HFFc6 (cell line): ENCODE results near the gene MDFI. TPM values are rescaled to one million over a fixed set of nuclear protein-coding genes. Genes with fewer than 3 reads are reported as not detected.

Experiments
- DNase-seq: peaks from one replicate; pipeline ENCODE4 v3.0.0-alpha.2; 2018
- H3K27ac Mint-ChIP-seq: 2 replicates; pipeline ENCODE4 v1.8.0; 2020; ENCODE audit warnings: mild to moderate bottlenecking, mixed read lengths
- H3K27me3 Mint-ChIP-seq: 2 replicates; pipeline ENCODE4 v1.8.0; 2021; ENCODE audit warnings: mild to moderate bottlenecking, moderate library complexity, mixed read lengths; ENCODE audit not compliant: insufficient read depth
- H3K36me3 Mint-ChIP-seq: 2 replicates; pipeline ENCODE4 v1.8.0; 2021; ENCODE audit warnings: low read depth, mixed read lengths
- H3K4me1 Mint-ChIP-seq: 2 replicates; pipeline ENCODE4 v1.8.0; 2020; ENCODE audit warnings: low read depth, mixed read lengths
- H3K4me3 Mint-ChIP-seq: 2 replicates; pipeline ENCODE4 v1.8.0; 2020; ENCODE audit warnings: mild to moderate bottlenecking, moderate library complexity, mixed read lengths
- H3K9me3 Mint-ChIP-seq: 2 replicates; pipeline ENCODE4 v1.8.0; 2020; ENCODE audit warnings: mild to moderate bottlenecking, mixed read lengths
- CTCF ChIP-seq: fragments of 200-600 bp; sonication (generic); IDR thresholded peaks from 2 replicates; pipeline ENCODE4 v1.5.0; 2021; ENCODE audit warnings: antibody characterized with exemption, mild to moderate bottlenecking
- total RNA-seq, 6 experiments: library from RNA; stranded (reverse); fragmentation: NEBNext Ultra II Directional; extraction: Animal tissue kit (Norgen Biotek cat#: 25700); gene quantifications; 2 replicates in 1 of 6; 3 replicates in 5 of 6; pipeline ENCODE4 v1.2.3, GENCODE V29; 2021

The MDFI gene
- total RNA-seq, 6 experiments from 2014 or later = 0.38 to 0.96 TPM; not detected in 4

DNA sequence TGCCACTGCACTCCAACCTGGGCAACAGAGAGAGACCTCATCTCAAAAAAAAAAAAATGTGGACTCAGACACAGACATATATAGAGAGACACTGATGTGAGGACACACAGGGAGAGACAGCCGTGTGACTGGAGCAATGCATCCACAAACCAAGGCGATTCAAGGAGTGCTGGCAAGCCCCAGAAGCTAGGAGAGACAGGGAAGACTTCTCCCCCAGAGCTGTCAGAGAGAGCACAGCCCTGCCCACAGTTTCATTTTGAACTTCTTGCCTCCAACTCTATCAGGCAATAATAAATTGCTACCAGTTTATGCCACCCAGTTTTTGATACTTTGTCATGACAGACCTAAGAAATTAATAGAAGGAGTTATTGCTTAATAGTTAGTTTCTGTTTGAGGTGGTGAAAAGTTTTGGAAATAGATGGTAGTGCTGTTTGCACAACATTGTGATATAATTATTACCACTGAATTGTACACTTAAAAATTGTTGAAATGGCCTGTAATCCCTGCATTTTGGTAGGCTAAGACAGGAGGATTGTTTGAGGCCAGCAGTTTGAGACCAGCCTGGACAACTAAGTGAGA lies 5.1 kb upstream of the MDFI start:
- DNase-seq = no peak
- Mint-ChIP-seq H3K36me3 (no peaks in the 10 kb centered on the region), H3K4me3 (no peak overlapping the region), H3K4me1 (peaks cover 9% of the 10 kb centered on the region), H3K9me3 (no peaks in the 10 kb centered on the region), H3K27me3 (peaks cover 57% of the 10 kb centered on the region), H3K27ac (no peak overlapping the region)
- TF ChIP-seq CTCF = no peak

DNA sequence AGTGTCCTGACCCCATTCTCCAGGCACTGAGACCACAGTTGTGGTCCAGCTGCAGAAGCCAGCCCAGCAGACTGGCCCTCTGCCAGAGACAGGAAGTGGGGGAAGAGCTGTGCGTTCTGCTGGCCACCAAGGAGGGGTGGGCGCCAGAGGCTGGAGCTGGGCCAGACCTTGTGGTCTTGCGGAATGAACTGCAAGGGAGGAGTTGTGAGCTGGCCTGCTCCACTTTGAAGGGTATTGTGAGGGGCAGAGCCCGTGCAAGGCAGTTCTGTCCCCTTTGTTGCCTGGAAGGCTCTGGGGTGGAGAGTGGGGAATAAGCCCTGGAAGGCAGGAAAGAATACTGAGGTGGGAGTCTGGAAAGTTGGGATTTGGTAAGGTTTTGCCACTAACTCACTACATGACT lies 3.6 kb upstream of the MDFI start:
- H3K27me3 Mint-ChIP-seq = peaks cover 58% of the 10 kb centered on the region
- H3K4me3 Mint-ChIP-seq = no peak overlapping the region
- DNase-seq = no peak
- H3K4me1 Mint-ChIP-seq = peaks cover 9% of the 10 kb centered on the region
- H3K9me3 Mint-ChIP-seq = no peaks in the 10 kb centered on the region
- H3K27ac Mint-ChIP-seq = no peak overlapping the region
- H3K36me3 Mint-ChIP-seq = no peaks in the 10 kb centered on the region
- TF ChIP-seq CTCF = no peak

GRCh38 chr6:41635365-41635764 lies 2.9 kb upstream of the MDFI start:
- DNase-seq = no peak
- H3K27me3 Mint-ChIP-seq = peaks cover 63% of the 10 kb centered on the region
- H3K36me3 Mint-ChIP-seq = no peaks in the 10 kb centered on the region
- no peak overlapping the region for H3K27ac Mint-ChIP-seq
- peaks cover 9% of the 10 kb centered on the region for H3K4me1 Mint-ChIP-seq
- no peak overlapping the region for H3K4me3 Mint-ChIP-seq
- no peak for TF ChIP-seq CTCF
- H3K9me3 Mint-ChIP-seq = no peaks in the 10 kb centered on the region

DNA sequence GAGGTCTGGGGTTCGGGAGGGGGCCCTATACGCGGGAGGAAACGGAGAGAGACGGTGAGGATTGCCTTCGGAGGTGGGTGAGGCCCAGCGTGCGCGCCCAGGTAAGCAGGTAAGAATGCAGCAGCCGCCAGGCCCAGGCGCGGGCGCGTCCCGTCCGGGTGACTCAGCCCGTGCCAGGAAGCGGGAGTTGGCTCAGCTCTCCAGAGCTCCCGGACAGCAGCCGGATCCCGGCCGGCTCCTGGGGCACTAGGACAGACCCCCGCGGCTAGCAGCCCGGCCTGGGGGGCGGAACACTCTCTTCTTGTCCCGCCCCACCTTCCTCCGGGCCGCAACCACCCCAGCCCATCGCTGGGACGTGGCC lies 1.5 kb upstream of the MDFI start:
- Mint-ChIP-seq H3K4me1 (peaks cover 9% of the 10 kb centered on the region), H3K36me3 (no peaks in the 10 kb centered on the region), H3K9me3 (no peaks in the 10 kb centered on the region), H3K27me3 (peaks cover 62% of the 10 kb centered on the region), H3K4me3 (no peak overlapping the region), H3K27ac (no peak overlapping the region)
- DNase-seq = no peak
- no peak for TF ChIP-seq CTCF

- no peak for DNase-seq
- Mint-ChIP-seq H3K4me3 (peak overlapping the region; percentile 42), H3K36me3 (no peaks in the 10 kb centered on the region), H3K4me1 (peaks cover 9% of the 10 kb centered on the region), H3K27ac (no peak overlapping the region), H3K27me3 (peaks cover 64% of the 10 kb centered on the region), H3K9me3 (no peaks in the 10 kb centered on the region)
- TF ChIP-seq CTCF = no peak
These were observed 870 bp upstream of the MDFI start for GRCh38 chr6:41637194-41638001.
